ENCODE results near the gene DNAH17. TPM values are rescaled to one million over a fixed set of nuclear protein-coding genes. Genes with fewer than 3 reads are reported as not detected.

Gene DNAH17
- total and polyA plus RNA-seq, 2 of the 13 experiments (the other 11 are each of a cell fraction or from before 2014, with no cell fraction given): 0.86 to 1.6 TPM

GRCh38 chr17:78399693-78400144 is 177.5 kb downstream of the DNAH17 start (continued):
- TF ChIP-seq GMEB2 (CRISPR knock-in tag; IDR thresholded peaks at IDR 0.05; ENCODE audit: low read depth) (no peak), SRSF1 (optimal IDR thresholded peaks at IDR 0.05; ENCODE audit: low read depth, low read length) (no peak), FOXA3 (CRISPR knock-in tag; IDR thresholded peaks at IDR 0.05) (peak; percentile 99), CREB3 (CRISPR knock-in tag; IDR thresholded peaks at IDR 0.05) (no peak), TBL1XR1 (IDR thresholded peaks at IDR 0.05; ENCODE audit: borderline replicate concordance, low read length, partially characterized antibody) (peak; percentile 82), FOSL1 (CRISPR knock-in tag; IDR thresholded peaks at IDR 0.05; ENCODE audit: borderline replicate concordance) (peak; percentile 90), THRA (CRISPR knock-in tag; IDR thresholded peaks at IDR 0.05; ENCODE audit: borderline replicate concordance) (0 out of 2 replicates have a peak, but pooled peaks have one; percentile 60), FLYWCH1 (CRISPR knock-in tag; IDR thresholded peaks at IDR 0.05) (no peak), ZNF318 (CRISPR knock-in tag; IDR thresholded peaks at IDR 0.05) (no peak), TARDBP (CRISPR knock-in tag; IDR thresholded peaks at IDR 0.05) (no peak; the same call in 1 of the 2 replicates), ZKSCAN1 (IDR thresholded peaks at IDR 0.05; ENCODE audit: low read length) (no peak), YEATS2 (CRISPR knock-in tag; IDR thresholded peaks at IDR 0.05; ENCODE audit: borderline replicate concordance) (peak; percentile 20; the same call in 1 of the 2 replicates), TBX3 (IDR thresholded peaks at IDR 0.05; ENCODE audit: borderline replicate concordance) (peak; percentile 55; the same call in 1 of the 2 replicates), ZNF33A (CRISPR knock-in tag; IDR thresholded peaks at IDR 0.05; ENCODE audit: borderline replicate concordance) (no peak), SAP130 (CRISPR knock-in tag; IDR thresholded peaks at IDR 0.05; ENCODE audit: low read depth) (peak; percentile 96), MNT (IDR thresholded peaks at IDR 0.05) (peak; percentile 54; the same call in 1 of the 2 replicates), SNAPC2 (CRISPR knock-in tag; IDR thresholded peaks at IDR 0.05) (no peak)

Data from HepG2 (cell line).